ENCODE data around the gene B4GALT2. TPM values are rescaled to one million over a fixed set of nuclear protein-coding genes. Genes with fewer than 3 reads are reported as not detected.

Gene B4GALT2
- total RNA-seq, 1 donor from 2014 or later, result 56.6 TPM

DNA sequence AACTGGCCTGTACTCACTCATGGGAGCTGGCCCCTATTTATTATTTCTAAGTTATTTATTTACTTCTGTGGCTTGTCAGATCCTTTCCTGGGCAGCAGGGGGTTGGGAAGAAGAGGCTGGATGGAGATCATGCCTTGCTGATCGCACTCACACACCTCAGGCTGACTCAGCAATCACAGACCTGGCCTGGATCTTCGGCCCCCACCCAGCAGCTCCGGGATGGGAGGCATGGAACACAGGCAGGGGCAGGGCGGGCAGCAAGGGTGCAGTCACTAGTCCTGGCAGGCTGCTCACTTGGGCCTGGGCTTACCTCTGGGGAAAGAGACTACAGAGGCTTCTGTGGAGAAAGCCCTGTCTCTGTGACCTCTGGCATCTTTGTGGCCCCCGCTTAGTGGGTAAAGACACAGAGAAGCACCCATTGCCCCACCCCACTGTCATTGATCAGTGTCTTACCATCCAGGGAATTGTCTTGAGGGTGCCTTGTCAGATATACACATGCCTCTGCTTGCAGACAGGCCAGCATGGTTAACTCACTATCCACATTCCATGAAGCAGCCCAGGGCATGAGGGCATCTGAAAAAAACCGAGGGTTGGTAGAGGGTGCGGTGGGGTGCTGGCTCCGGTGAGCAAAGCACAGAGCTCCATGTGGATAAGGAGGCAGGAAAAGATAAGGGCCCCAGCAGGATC lies 41.7 kb upstream of the B4GALT2 start:
- no peak for DNase-seq (ENCODE audit: low read depth)
- no peak overlapping the region for H3K4me2 ChIP-seq (ENCODE audit: low read length)
- H3K4me1 ChIP-seq (ENCODE audit: insufficient read depth, low read length), result peaks cover 18% of the 10 kb centered on the region
- Mint-ChIP-seq H3K4me3 (ENCODE audit: unreplicated experiment) (no peak overlapping the region), H3K27me3 (ENCODE audit: low read depth, unreplicated experiment) (peaks cover 16% of the 10 kb centered on the region), H3K27ac (ENCODE audit: unreplicated experiment) (no peak overlapping the region), H3K4me1 (ENCODE audit: low read depth, unreplicated experiment) (peaks cover 12% of the 10 kb centered on the region), H3K9me3 (ENCODE audit: unreplicated experiment) (no peaks in the 10 kb centered on the region), H3K36me3 (ENCODE audit: low read depth, unreplicated experiment) (peaks cover 9% of the 10 kb centered on the region)
- peaks cover 16% of the 10 kb centered on the region for H4K20me1 ChIP-seq (ENCODE audit: insufficient read depth, low read length)
- no peaks in the 10 kb centered on the region for H3K79me2 ChIP-seq (ENCODE audit: insufficient read depth, low read length)
- H3K36me3 ChIP-seq (ENCODE audit: insufficient read depth, low read length), result no peaks in the 10 kb centered on the region
- no peak overlapping the region for H3K9ac ChIP-seq (ENCODE audit: low read length)
- H3K9me3 ChIP-seq (ENCODE audit: insufficient read depth, low read depth, low read length), result no peaks in the 10 kb centered on the region
- FAIRE-seq, result no peak
- no peak overlapping the region for H2AFZ ChIP-seq (ENCODE audit: low read depth, low read length)
- H3K27me3 ChIP-seq (ENCODE audit: insufficient read depth, low read length), result peaks cover 2% of the 10 kb centered on the region
- H3K27ac ChIP-seq (ENCODE audit: low read depth, low read length), result no peak overlapping the region
- H3K4me3 ChIP-seq (ENCODE audit: insufficient read depth, low read depth, low read length), result no peak overlapping the region
- TF ChIP-seq, protein P1, sequence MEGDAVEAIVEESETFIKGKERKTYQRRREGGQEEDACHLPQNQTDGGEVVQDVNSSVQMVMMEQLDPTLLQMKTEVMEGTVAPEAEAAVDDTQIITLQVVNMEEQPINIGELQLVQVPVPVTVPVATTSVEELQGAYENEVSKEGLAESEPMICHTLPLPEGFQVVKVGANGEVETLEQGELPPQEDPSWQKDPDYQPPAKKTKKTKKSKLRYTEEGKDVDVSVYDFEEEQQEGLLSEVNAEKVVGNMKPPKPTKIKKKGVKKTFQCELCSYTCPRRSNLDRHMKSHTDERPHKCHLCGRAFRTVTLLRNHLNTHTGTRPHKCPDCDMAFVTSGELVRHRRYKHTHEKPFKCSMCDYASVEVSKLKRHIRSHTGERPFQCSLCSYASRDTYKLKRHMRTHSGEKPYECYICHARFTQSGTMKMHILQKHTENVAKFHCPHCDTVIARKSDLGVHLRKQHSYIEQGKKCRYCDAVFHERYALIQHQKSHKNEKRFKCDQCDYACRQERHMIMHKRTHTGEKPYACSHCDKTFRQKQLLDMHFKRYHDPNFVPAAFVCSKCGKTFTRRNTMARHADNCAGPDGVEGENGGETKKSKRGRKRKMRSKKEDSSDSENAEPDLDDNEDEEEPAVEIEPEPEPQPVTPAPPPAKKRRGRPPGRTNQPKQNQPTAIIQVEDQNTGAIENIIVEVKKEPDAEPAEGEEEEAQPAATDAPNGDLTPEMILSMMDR (IDR thresholded peaks at IDR 0.05; ENCODE audit: insufficient read depth, low read depth, low read length), result no peak
- TF ChIP-seq EZH2 (IDR thresholded peaks at IDR 0.05; ENCODE audit: insufficient read depth, low read length), result no peak

DNA sequence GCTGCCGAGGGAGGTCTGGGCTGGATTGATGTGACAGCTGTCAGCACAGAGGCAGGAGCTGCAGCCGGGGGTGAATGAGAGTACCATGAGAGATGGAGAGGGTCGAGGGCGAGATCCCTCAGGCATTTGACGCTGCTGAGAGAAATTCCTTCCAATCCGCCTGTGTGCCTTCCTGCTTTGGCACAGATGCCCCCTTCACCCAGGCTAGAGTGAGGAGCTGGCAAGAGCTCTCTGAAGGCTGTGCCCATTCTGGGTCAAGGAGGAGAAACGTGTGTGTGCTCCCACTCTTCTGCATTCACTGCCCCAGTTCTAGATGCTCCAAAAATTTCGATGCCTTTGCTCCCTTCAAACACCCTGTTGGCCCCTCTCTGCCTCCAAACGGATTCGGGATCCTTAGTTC lies 40.6 kb upstream of the B4GALT2 start:
- Mint-ChIP-seq H3K27ac (ENCODE audit: unreplicated experiment) (no peak overlapping the region), H3K4me1 (ENCODE audit: low read depth, unreplicated experiment) (peaks cover 6% of the 10 kb centered on the region), H3K4me3 (ENCODE audit: unreplicated experiment) (no peak overlapping the region), H3K27me3 (ENCODE audit: low read depth, unreplicated experiment) (peaks cover 16% of the 10 kb centered on the region), H3K9me3 (ENCODE audit: unreplicated experiment) (no peaks in the 10 kb centered on the region), H3K36me3 (ENCODE audit: low read depth, unreplicated experiment) (peaks cover 9% of the 10 kb centered on the region)
- H2AFZ ChIP-seq (ENCODE audit: low read depth, low read length), result no peak overlapping the region
- H3K4me2 ChIP-seq (ENCODE audit: low read length), result no peak overlapping the region
- TF ChIP-seq EZH2 (IDR thresholded peaks at IDR 0.05; ENCODE audit: insufficient read depth, low read length), result no peak
- TF ChIP-seq, protein P1 (IDR thresholded peaks at IDR 0.05; ENCODE audit: insufficient read depth, low read depth, low read length), result no peak
- no peaks in the 10 kb centered on the region for H3K79me2 ChIP-seq (ENCODE audit: insufficient read depth, low read length)
- H3K9me3 ChIP-seq (ENCODE audit: insufficient read depth, low read depth, low read length), result no peaks in the 10 kb centered on the region
- H4K20me1 ChIP-seq (ENCODE audit: insufficient read depth, low read length), result peaks cover 16% of the 10 kb centered on the region
- no peak for DNase-seq (ENCODE audit: low read depth)
- H3K9ac ChIP-seq (ENCODE audit: low read length), result no peak overlapping the region
- FAIRE-seq, result no peak
- H3K36me3 ChIP-seq (ENCODE audit: insufficient read depth, low read length), result no peaks in the 10 kb centered on the region
- no peak overlapping the region for H3K27ac ChIP-seq (ENCODE audit: low read depth, low read length)
- H3K27me3 ChIP-seq (ENCODE audit: insufficient read depth, low read length), result peaks cover 2% of the 10 kb centered on the region
- peaks cover 7% of the 10 kb centered on the region for H3K4me1 ChIP-seq (ENCODE audit: insufficient read depth, low read length)
- no peak overlapping the region for H3K4me3 ChIP-seq (ENCODE audit: insufficient read depth, low read depth, low read length)

DNA sequence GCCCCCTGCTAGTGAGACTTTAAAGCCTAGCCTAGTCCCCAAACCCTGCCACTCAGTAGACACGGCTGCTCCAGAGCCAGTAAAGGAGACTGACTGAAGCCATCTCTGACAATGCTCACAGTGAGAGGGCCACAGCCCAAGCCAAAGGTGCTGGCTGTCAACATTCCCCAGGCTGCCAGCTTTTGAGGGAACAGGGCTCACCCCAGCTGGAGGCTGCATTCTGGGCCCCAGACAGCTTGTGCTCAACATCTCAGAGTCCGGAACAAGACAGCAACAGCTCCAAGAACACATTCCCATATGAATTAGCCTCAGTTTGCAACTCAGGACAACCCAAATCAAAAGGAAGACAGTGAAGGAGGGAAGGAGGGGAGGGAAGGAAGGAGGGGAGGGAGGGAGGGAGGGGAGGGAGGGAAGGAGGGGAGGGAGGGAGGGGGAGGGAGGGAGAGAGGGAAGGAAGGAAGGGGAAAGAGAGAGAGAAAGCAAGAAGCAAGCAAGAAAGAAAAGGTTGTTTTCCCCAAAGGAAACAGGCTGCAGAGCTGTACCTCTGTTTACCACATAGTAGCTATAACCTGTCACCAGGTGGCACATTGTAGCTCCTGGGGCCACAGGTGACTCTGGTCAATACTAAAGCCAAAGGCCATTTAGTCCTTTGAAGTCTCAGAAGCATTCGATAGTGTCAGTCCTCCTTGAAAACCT lies 40.0 kb upstream of the B4GALT2 start:
- H3K27ac Mint-ChIP-seq (ENCODE audit: unreplicated experiment), result no peak overlapping the region

More for the DNA sequence above, 40.0 kb upstream of the B4GALT2 start:
- H3K9ac ChIP-seq (ENCODE audit: low read length), result no peak overlapping the region
- DNase-seq (ENCODE audit: low read depth) (no peak), FAIRE-seq (no peak)
- H4K20me1 ChIP-seq (ENCODE audit: insufficient read depth, low read length), result peaks cover 16% of the 10 kb centered on the region
- Mint-ChIP-seq H3K36me3 (ENCODE audit: low read depth, unreplicated experiment) (peaks cover 9% of the 10 kb centered on the region), H3K27me3 (ENCODE audit: low read depth, unreplicated experiment) (peaks cover 16% of the 10 kb centered on the region), H3K4me3 (ENCODE audit: unreplicated experiment) (no peak overlapping the region), H3K4me1 (ENCODE audit: low read depth, unreplicated experiment) (peaks cover 4% of the 10 kb centered on the region), H3K9me3 (ENCODE audit: unreplicated experiment) (no peaks in the 10 kb centered on the region)
- TF ChIP-seq, protein P1 (IDR thresholded peaks at IDR 0.05; ENCODE audit: insufficient read depth, low read depth, low read length), result no peak
- no peak for TF ChIP-seq EZH2 (IDR thresholded peaks at IDR 0.05; ENCODE audit: insufficient read depth, low read length)
- H3K4me3 ChIP-seq (ENCODE audit: insufficient read depth, low read depth, low read length), result no peak overlapping the region
- peaks cover 2% of the 10 kb centered on the region for H3K27me3 ChIP-seq (ENCODE audit: insufficient read depth, low read length)
- H3K36me3 ChIP-seq (ENCODE audit: insufficient read depth, low read length), result no peaks in the 10 kb centered on the region
- H3K27ac ChIP-seq (ENCODE audit: low read depth, low read length), result no peak overlapping the region
- H3K4me1 ChIP-seq (ENCODE audit: insufficient read depth, low read length), result peaks cover under 1% of the 10 kb centered on the region
- no peaks in the 10 kb centered on the region for H3K9me3 ChIP-seq (ENCODE audit: insufficient read depth, low read depth, low read length)
- no peak overlapping the region for H3K4me2 ChIP-seq (ENCODE audit: low read length)
- no peaks in the 10 kb centered on the region for H3K79me2 ChIP-seq (ENCODE audit: insufficient read depth, low read length)
- no peak overlapping the region for H2AFZ ChIP-seq (ENCODE audit: low read depth, low read length)
